ENCODE data around the gene B4GAT1. TPM values are rescaled to one million over a fixed set of nuclear protein-coding genes. Genes with fewer than 3 reads are reported as not detected.

Gene B4GAT1
- total RNA-seq, 4 donors from 2014 or later: 39.7 to 62.0 (median 47.6) TPM

DNA sequence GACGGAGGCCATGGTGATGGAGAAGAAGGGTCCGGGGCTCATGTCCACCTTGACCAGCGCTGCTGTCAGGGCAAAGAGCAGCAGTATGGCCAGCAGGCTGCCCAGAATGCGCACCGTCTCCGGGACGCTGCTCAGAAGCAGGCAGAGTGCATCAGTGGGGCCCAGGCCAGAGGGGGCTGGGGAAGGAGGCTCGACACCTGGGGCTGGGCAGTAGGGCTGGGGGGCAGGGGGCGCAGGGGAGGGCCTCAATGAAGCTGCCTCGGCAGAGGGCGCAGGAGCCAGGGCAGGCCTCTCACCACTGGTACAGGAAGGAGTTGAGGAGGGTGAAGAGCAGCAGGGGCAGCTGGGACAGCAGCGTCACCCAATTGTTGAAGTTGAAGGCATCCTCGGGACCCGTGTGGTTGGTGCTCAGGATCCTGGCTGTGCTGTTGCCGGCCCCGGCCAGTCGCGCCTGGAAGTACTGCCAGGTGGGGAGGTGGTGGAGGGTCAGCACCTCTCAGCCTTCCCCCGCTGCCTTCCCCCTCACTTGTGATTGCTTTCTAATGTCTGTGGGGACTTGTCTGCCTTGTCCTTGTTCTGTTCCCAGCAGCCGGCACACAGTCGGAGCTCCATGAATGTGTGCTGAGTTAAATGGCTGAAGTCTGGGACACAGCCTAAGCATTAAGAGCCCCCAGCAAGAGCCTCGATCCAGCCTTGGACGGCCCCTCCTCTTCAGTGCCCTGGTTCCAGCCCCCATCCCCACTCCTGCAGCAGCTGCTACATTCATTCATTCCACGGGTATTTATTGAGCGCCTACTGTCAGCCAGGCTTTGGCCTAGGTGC is 21.9 kb upstream of the B4GAT1 start:
- Histone ChIP-seq H3K36me3 (no peaks in the 10 kb centered on the region), H3K4me3 (no peak overlapping the region), H3K27ac (no peak overlapping the region), H3K27me3 (peaks cover 27% of the 10 kb centered on the region), H3K9me3 (no peaks in the 10 kb centered on the region), H3K4me1 (peaks cover 0 to 32% (median 4%) of the 10 kb centered on the region in 3 donors)
- TF ChIP-seq, protein P1, sequence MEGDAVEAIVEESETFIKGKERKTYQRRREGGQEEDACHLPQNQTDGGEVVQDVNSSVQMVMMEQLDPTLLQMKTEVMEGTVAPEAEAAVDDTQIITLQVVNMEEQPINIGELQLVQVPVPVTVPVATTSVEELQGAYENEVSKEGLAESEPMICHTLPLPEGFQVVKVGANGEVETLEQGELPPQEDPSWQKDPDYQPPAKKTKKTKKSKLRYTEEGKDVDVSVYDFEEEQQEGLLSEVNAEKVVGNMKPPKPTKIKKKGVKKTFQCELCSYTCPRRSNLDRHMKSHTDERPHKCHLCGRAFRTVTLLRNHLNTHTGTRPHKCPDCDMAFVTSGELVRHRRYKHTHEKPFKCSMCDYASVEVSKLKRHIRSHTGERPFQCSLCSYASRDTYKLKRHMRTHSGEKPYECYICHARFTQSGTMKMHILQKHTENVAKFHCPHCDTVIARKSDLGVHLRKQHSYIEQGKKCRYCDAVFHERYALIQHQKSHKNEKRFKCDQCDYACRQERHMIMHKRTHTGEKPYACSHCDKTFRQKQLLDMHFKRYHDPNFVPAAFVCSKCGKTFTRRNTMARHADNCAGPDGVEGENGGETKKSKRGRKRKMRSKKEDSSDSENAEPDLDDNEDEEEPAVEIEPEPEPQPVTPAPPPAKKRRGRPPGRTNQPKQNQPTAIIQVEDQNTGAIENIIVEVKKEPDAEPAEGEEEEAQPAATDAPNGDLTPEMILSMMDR (IDR thresholded peaks at IDR 0.05): no peak
- no peak for TF ChIP-seq EP300 (IDR thresholded peaks at IDR 0.05)
- no peak for TF ChIP-seq POLR2AphosphoS5 (IDR thresholded peaks at IDR 0.05)
- 60 to 69% methylated on average over 1 to 4 of the region's 25 CpGs for WGBS, 2 donors (ENCODE audit: low coverage in 1 of 2)
- ATAC-seq: no peak

DNA sequence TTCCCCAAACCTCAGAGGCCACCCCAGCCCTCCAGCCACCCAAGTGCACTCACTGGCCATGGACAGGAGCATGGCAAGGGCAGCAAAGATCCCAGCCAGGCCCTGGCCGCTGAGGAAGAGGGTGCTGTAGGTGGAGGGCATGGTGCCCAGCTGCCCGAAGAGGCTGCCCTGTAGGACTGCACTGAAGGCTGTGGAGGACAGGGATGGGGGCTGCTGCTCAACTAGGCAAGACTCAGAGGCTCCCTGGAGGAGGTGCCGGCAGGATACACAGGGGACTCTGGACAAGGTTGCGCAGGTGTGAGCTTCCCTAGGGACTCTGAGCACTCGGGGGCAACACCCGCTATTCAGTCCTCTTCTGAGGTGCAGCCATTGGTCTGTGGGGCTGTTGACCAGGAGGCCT is 21.1 kb upstream of the B4GAT1 start:
- no peaks in the 10 kb centered on the region for H3K36me3 ChIP-seq
- WGBS, 2 donors (ENCODE audit: low coverage in 1 of 2): no CpG with 5 or more reads among the region's 6 CpGs
- H3K4me1 ChIP-seq: peaks cover 0 to 32% (median 4%) of the 10 kb centered on the region in 3 donors
- H3K27ac ChIP-seq: no peak overlapping the region
- ATAC-seq: no peak
- no peak overlapping the region for H3K4me3 ChIP-seq
- peaks cover 21% of the 10 kb centered on the region for H3K27me3 ChIP-seq
- TF ChIP-seq EP300 (IDR thresholded peaks at IDR 0.05) (no peak), POLR2A (IDR thresholded peaks at IDR 0.05) (no peak), POLR2AphosphoS5 (IDR thresholded peaks at IDR 0.05) (no peak)
- TF ChIP-seq, protein P1 (IDR thresholded peaks at IDR 0.05): no peak
- no peaks in the 10 kb centered on the region for H3K9me3 ChIP-seq

DNA sequence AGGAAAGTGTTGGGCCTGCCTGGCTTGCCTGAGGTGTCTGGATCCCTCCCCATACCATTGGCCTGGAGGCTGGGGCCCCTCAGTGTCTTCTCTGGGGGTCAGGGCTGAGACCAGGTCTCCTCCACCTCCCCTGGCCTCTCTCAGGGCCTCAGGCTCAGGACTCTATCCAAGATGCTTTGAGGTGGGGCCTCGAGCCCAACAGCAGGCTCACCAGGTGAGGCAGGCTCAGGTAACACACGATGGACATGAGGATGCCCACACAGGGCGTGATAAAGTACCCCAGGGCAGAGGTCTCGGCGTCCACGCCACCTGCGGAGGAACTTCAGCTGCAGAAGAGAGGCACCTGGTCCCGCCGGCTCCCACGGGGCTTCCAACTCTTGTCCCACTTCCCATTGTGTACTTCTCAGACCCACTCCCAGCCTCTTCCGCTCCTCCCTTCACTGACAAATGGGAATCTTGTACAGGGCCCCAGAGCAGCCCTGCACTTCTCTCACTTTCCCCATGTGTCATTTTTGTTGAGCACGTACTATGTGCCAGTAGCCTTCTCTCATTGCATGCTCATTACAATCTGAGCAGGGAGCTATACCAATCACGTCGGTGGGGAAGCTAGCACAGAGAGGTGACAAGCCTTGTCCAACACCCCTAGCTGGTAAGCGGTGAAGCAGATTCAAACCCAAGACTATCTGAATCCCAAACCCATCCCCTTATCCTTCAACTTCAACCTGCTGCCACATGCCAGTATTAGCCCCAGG is 20.3 kb upstream of the B4GAT1 start:
- H3K9me3 ChIP-seq: no peaks in the 10 kb centered on the region
- no peak overlapping the region for H3K4me3 ChIP-seq
- H3K27ac ChIP-seq: no peak overlapping the region
- ATAC-seq: no peak
- no peak for TF ChIP-seq EP300 (IDR thresholded peaks at IDR 0.05)
- TF ChIP-seq, protein P1 (IDR thresholded peaks at IDR 0.05): no peak
- TF ChIP-seq POLR2AphosphoS5 (IDR thresholded peaks at IDR 0.05): no peak
- no peak for TF ChIP-seq POLR2A (IDR thresholded peaks at IDR 0.05)
- no peaks in the 10 kb centered on the region for H3K36me3 ChIP-seq
- peaks cover 15% of the 10 kb centered on the region for H3K27me3 ChIP-seq
- 83 to 88% methylated on average over 7 of the region's 15 CpGs for WGBS, 2 donors (ENCODE audit: low coverage in 1 of 2)
- H3K4me1 ChIP-seq: peaks cover 0 to 27% (median 4%) of the 10 kb centered on the region in 3 donors

DNA sequence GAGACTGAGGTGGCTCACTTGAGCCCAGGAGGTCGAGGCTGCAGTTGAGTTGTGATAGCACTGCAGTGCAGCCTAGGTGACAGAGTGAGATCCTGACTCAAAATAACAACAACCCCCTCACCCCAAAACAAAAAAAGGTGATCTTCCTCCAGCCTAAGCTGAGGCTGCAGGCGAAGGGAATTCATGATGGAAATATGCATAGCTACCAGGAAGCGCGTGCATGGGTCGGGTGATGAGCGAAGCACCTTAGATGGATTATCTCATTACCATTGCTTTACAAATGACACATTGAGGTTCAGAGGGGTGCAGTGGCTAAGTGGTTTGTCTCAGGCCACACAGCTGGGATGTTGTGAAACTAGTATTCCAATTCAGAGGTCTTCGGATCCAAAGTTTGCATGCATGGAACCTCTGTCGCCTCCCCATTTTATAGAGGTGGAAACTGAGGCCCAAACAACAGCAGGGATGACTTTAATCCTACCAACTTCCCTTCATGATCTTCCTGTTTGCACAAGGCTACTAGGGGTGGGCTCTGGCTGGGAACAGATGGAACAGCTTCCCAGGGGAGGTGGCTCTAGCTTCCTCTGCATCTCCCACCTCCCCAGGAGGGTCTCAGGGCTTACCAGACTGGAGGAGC is 19.5 kb upstream of the B4GAT1 start:
- H3K36me3 ChIP-seq: no peaks in the 10 kb centered on the region
- WGBS, 2 donors (ENCODE audit: low coverage in 1 of 2): 94% methylated on average over 6 of the region's 8 CpGs; no CpG with 5 or more reads in 1 of the 2 donors
- no peak for TF ChIP-seq POLR2AphosphoS5 (IDR thresholded peaks at IDR 0.05)
- TF ChIP-seq, protein P1 (IDR thresholded peaks at IDR 0.05): no peak
- no peak for TF ChIP-seq POLR2A (IDR thresholded peaks at IDR 0.05)
- no peak for ATAC-seq
- no peaks in the 10 kb centered on the region for H3K9me3 ChIP-seq
- peaks cover 0 to 20% (median 4%) of the 10 kb centered on the region in 3 donors for H3K4me1 ChIP-seq
- no peak overlapping the region for H3K4me3 ChIP-seq
- H3K27ac ChIP-seq: no peak overlapping the region
- H3K27me3 ChIP-seq: peaks cover 8% of the 10 kb centered on the region

Measured in gastroesophageal sphincter (tissue), 4 donors.